ENCODE measurements around the gene MRPS18C. TPM values are rescaled to one million over a fixed set of nuclear protein-coding genes. Genes with fewer than 3 reads are reported as not detected.
A peak's percentile ranks its signal among the peaks of the same experiment; 100 is the strongest.

MRPS18C gene
- total RNA-seq, 1 experiment from 2014 or later = 85.4 TPM

- H3K79me1 ChIP-seq (ENCODE audit: insufficient read depth, low read depth, low read length, poor library complexity, severe bottlenecking) = no peaks in the 10 kb centered on the region
- H3K23me2 ChIP-seq (ENCODE audit: insufficient read length, low read depth, low read length, poor library complexity, severe bottlenecking) = no peaks in the 10 kb centered on the region
- peak; percentile 39; the same call in 2 of the 3 replicates for TF ChIP-seq CTCF (conservative IDR thresholded peaks at IDR 0.05)
- H3K27ac Mint-ChIP-seq = no peak overlapping the region
- no peak overlapping the region for H4K8ac ChIP-seq (replicated peaks; ENCODE audit: insufficient read length, low read depth, low read length)
- no peak overlapping the region for H4K5ac ChIP-seq (ENCODE audit: insufficient read length, low read depth, low read length)
- H3K27ac ChIP-seq (ENCODE audit: insufficient read length, low read depth, low read length) = no peak overlapping the region
- WGBS (ENCODE audit: extremely low coverage, insufficient read length, low lambda C conversion rate) = no CpG with 5 or more reads among the region's 1 CpG
- H2BK20ac ChIP-seq (ENCODE audit: low read depth, low read length, poor library complexity, severe bottlenecking) = no peak overlapping the region
- H3T11ph ChIP-seq (ENCODE audit: low read length) = no peak overlapping the region
- no peak overlapping the region for H3K18ac ChIP-seq (ENCODE audit: insufficient read length, low read depth, low read length)
- no peak overlapping the region for H3K4me2 ChIP-seq (ENCODE audit: insufficient read depth, insufficient read length, low read length)
- H4K20me1 ChIP-seq (ENCODE audit: control insufficient read depth, insufficient read depth, insufficient read length) = no peaks in the 10 kb centered on the region
- H3K36me3 Mint-ChIP-seq (ENCODE audit: insufficient read depth in 1 of 3, low read depth in 3 of 3) = no peaks in the 10 kb centered on the region
- no peak overlapping the region for H3K4me3 Mint-ChIP-seq
- no peak overlapping the region for H3K56ac ChIP-seq (ENCODE audit: insufficient read length, low read depth, low read length)
- H3K4me1 Mint-ChIP-seq = peaks cover 2 to 5% of the 10 kb centered on the region in 2 experiments
- no peak overlapping the region for H2BK12ac ChIP-seq (ENCODE audit: insufficient read length, low read depth, low read length)
- no peak overlapping the region for H4K91ac ChIP-seq (ENCODE audit: insufficient read length, low read depth, low read length)
- no peak overlapping the region for H2BK120ac ChIP-seq (ENCODE audit: low read depth, low read length, poor library complexity, severe bottlenecking)
- H3K27me3 Mint-ChIP-seq (ENCODE audit: low read depth) = no peaks in the 10 kb centered on the region
- H3K9ac ChIP-seq (ENCODE audit: extremely low read depth, insufficient read length, low read length) = no peak overlapping the region
- no peak overlapping the region for H2AK5ac ChIP-seq (ENCODE audit: insufficient read length, low read length)
- no peak overlapping the region for H2BK5ac ChIP-seq (ENCODE audit: insufficient read length, low read length)
- H3K14ac ChIP-seq (ENCODE audit: insufficient read depth, low read length) = no peak overlapping the region
- H3K27me3 ChIP-seq (ENCODE audit: insufficient read depth, low read length) = no peaks in the 10 kb centered on the region
- H3K9me3 Mint-ChIP-seq = no peaks in the 10 kb centered on the region
- H3K4me1 ChIP-seq (ENCODE audit: insufficient read depth, low read length) = no peaks in the 10 kb centered on the region
- H3K23ac ChIP-seq (ENCODE audit: insufficient read length, low read depth, low read length) = no peak overlapping the region
- H3K79me2 ChIP-seq (ENCODE audit: insufficient read depth, low read length) = no peaks in the 10 kb centered on the region
- H2BK15ac ChIP-seq (ENCODE audit: low read depth, low read length) = no peak overlapping the region
- H3K9me3 ChIP-seq (ENCODE audit: control insufficient read depth, low read depth, low read length) = no peaks in the 10 kb centered on the region
- peak; percentile 40 for DNase-seq
- H2AFZ ChIP-seq (ENCODE audit: low read length) = no peak overlapping the region
- no peak overlapping the region for H3K4ac ChIP-seq (ENCODE audit: low read depth, low read length)
Observed at GRCh38 chr4:83489711-83490326, 34.0 kb downstream of the MRPS18C start.

Data from H9 (cell line).